ENCODE measurements around the gene ARNT2. TPM values are rescaled to one million over a fixed set of nuclear protein-coding genes. Genes with fewer than 3 reads are reported as not detected.

ARNT2 gene
- total RNA-seq, 1 experiment from 2014 or later = 7.0 TPM

GRCh38 chr15:80637747-80638146 is 233.6 kb downstream of the ARNT2 start:
- CTCF ChIA-PET = no interaction called here
- Mint-ChIP-seq H3K4me1 (no peaks in the 10 kb centered on the region), H3K27ac (no peak overlapping the region), H3K9me3 (peaks cover 27% of the 10 kb centered on the region), H3K4me3 (no peak overlapping the region), H3K36me3 (peaks cover 15% of the 10 kb centered on the region), H3K27me3 (ENCODE audit: low read depth) (peaks cover 4% of the 10 kb centered on the region; the same call in 1 of the 2 replicates)
- no peak for TF ChIP-seq E2F5 (CRISPR knock-in tag; IDR thresholded peaks at IDR 0.05)
- no peak for TF ChIP-seq GRHL2 (CRISPR knock-in tag; IDR thresholded peaks at IDR 0.05; ENCODE audit: insufficient replicate concordance, severe bottlenecking)
- TF ChIP-seq FOXK1 (CRISPR knock-in tag; IDR thresholded peaks at IDR 0.05) = no peak
- TF ChIP-seq ZNF512 (CRISPR knock-in tag; IDR thresholded peaks at IDR 0.05; ENCODE audit: borderline replicate concordance) = no peak
- TF ChIP-seq ZMAT4 (CRISPR knock-in tag; IDR thresholded peaks at IDR 0.05) = no peak
- no peak for TF ChIP-seq PRRX2 (CRISPR knock-in tag; IDR thresholded peaks at IDR 0.05)
- no peak for TF ChIP-seq GTF2I (CRISPR knock-in tag; conservative IDR thresholded peaks at IDR 0.05)
- TF ChIP-seq CBFB (CRISPR knock-in tag; IDR thresholded peaks at IDR 0.05; ENCODE audit: low read depth) = no peak
- POLR2A ChIA-PET = no interaction called here
- no peak for DNase-seq (ENCODE audit: low spot score)
- ATAC-seq = no peak

- ChIA-PET POLR2A (no interaction called here), CTCF (no interaction called here)
- Mint-ChIP-seq H3K27ac (no peak overlapping the region), H3K4me3 (no peak overlapping the region), H3K36me3 (peaks cover 15% of the 10 kb centered on the region), H3K27me3 (ENCODE audit: low read depth) (peaks cover 4% of the 10 kb centered on the region; the same call in 1 of the 2 replicates), H3K4me1 (no peaks in the 10 kb centered on the region), H3K9me3 (peaks cover 28% of the 10 kb centered on the region)
- ATAC-seq (no peak), DNase-seq (ENCODE audit: low spot score) (no peak)
- no peak for TF ChIP-seq ESRRA (CRISPR knock-in tag; IDR thresholded peaks at IDR 0.05; ENCODE audit: borderline replicate concordance)
- TF ChIP-seq HMGXB4 (CRISPR knock-in tag; IDR thresholded peaks at IDR 0.05) = no peak
- TF ChIP-seq KAT7 (CRISPR knock-in tag; IDR thresholded peaks at IDR 0.05; ENCODE audit: borderline replicate concordance) = no peak
- TF ChIP-seq ZNF263 (CRISPR knock-in tag; IDR thresholded peaks at IDR 0.05; ENCODE audit: low read depth) = no peak
- no peak for TF ChIP-seq GTF2I (CRISPR knock-in tag; conservative IDR thresholded peaks at IDR 0.05)
- TF ChIP-seq MXD4 (CRISPR knock-in tag; IDR thresholded peaks at IDR 0.05; ENCODE audit: borderline replicate concordance) = no peak
- TF ChIP-seq MYBL2 (CRISPR knock-in tag; IDR thresholded peaks at IDR 0.05) = no peak
- no peak for TF ChIP-seq SMAD3 (CRISPR knock-in tag; IDR thresholded peaks at IDR 0.05; ENCODE audit: borderline replicate concordance)
- TF ChIP-seq ZSCAN18 (CRISPR knock-in tag; IDR thresholded peaks at IDR 0.05) = no peak
- TF ChIP-seq SMAD4 (CRISPR knock-in tag; IDR thresholded peaks at IDR 0.05) = no peak
- TF ChIP-seq ZNF396 (CRISPR knock-in tag; IDR thresholded peaks at IDR 0.05; ENCODE audit: borderline replicate concordance) = no peak
Measured at GRCh38 chr15:80638553-80639167, 234.5 kb downstream of the ARNT2 start.
